Psoas muscle (tissue), 8 donors: ENCODE results near the gene EPHB2. TPM values are rescaled to one million over a fixed set of nuclear protein-coding genes. Genes with fewer than 3 reads are reported as not detected.

Source experiments
- ATAC-seq, 4 donors: fragments of 200-7000 bp; cut with Tn5 transposase; one replicate each; pipeline ENCODE4 v1.9.1; 2020; ENCODE audit warnings: moderate library complexity in 3 of 4, mild to moderate bottlenecking in 2 of 4
- DNase-seq, 2 donors: peaks; one replicate each; pipeline ENCODE4 v3.0.0-alpha.2; 2020
- H3K27ac ChIP-seq: fragments of 200-600 bp; one replicate; pipeline ENCODE4 v1.8.0; 2022
- H3K27me3 ChIP-seq, 3 donors: fragments of 200-600 bp in 1 of 3; one replicate each; pipeline versions ENCODE4 v1.6.1 to v1.8.0; 2013 to 2022; ENCODE audit warnings: low read length in 2 of 3, mild to moderate bottlenecking in 2 of 3, moderate library complexity in 1 of 3; ENCODE audit not compliant: insufficient read depth in 3 of 3
- H3K36me3 ChIP-seq, 2 donors: fragments of 200-600 bp in 1 of 2; one replicate each; pipeline versions ENCODE4 v1.6.1 to v1.8.0; 2013 to 2022; ENCODE audit warnings: low read depth in 1 of 2, mild to moderate bottlenecking in 1 of 2, moderate library complexity in 1 of 2; ENCODE audit not compliant: insufficient read depth in 1 of 2
- H3K4me1 ChIP-seq: fragments of 200-600 bp; one replicate; pipeline ENCODE4 v1.8.0; 2022
- H3K4me3 ChIP-seq: fragments of 200-600 bp; one replicate; pipeline ENCODE4 v1.8.0; 2022; ENCODE audit warnings: mild to moderate bottlenecking
- H3K9me3 ChIP-seq: fragments of 200-600 bp; one replicate; pipeline ENCODE4 v1.8.0; 2022
- CTCF ChIP-seq: fragments of 200-600 bp; IDR thresholded peaks from one replicate; pipeline ENCODE4 v1.8.0; 2022; ENCODE audit warnings: antibody characterized with exemption
- WGBS, 3 donors: extraction: QIAGEN DNeasy Blood & Tissue Kit; methylation state at CpG; one replicate each; pipeline versions ENCODE4 v1.1.6 to v1.1.7; 2013; 5-methylcytosine and 5-hydroxymethylcytosine counted together
- intact Hi-C, 2 donors: fragments of 100-400 bp; cut with DNase I; formaldehyde crosslinking; loops; one replicate each; pipeline versions ENCODE4 v1.11.0 to v1.14.2; 2022
- polyA plus RNA-seq, 3 donors: library from polyadenylated mRNA; stranded (reverse); fragments of 200-250 nt; gene quantifications; one replicate each; pipeline ENCODE4 v1.2.3, GENCODE V29; 2013
- total RNA-seq, 4 donors: library from RNA; stranded (reverse); fragmentation: NEBNext Ultra II Directional in 2 of 4; extraction: Animal tissue kit (Norgen Biotek cat#: 25700) in 2 of 4; gene quantifications; one replicate each; pipeline versions ENCODE4 v1.2.1 to v1.2.4, GENCODE V29; 2021 to 2023
- donor health status: healthy with polysubstance abuse.
- donor health status: DM: no; HTN: no; CAD: no; lungs with moderate emphysema.
- donor health status: Bipolar disorder and iron deficiency.
- donor health status: healthy.
- donor health status: DM: yes; HTN: yes; CAD: no.
- donor health status: DM: no; HTN: no; CAD: no.
- donor health status: DM: no; HTN: no; CAD: no.
- donor health status: DM: yes; HTN: yes; CAD: no.

Gene EPHB2
- total and polyA plus RNA-seq, 7 donors: 0.06 to 2.1 (median 0.48) TPM; not detected in 1

DNA sequence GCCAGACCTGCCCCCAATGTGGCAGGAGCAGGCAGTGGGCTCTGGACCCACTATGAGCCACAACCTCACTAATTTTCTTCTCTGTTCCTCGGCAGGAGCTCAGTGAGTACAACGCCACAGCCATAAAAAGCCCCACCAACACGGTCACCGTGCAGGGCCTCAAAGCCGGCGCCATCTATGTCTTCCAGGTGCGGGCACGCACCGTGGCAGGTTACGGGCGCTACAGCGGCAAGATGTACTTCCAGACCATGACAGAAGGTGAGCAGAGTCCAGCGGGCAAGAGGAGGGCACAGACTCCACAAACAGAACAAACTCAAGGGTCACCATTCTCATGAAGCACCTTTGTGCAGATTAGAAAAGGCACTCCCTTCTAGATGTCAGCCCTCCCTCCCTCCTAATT is 182.2 kb downstream of the EPHB2 start:
- H3K36me3 ChIP-seq: no peaks in the 10 kb centered on the region
- ATAC-seq (no peak), DNase-seq (no peak)
- no peak overlapping the region for H3K4me3 ChIP-seq
- H3K27ac ChIP-seq: no peak overlapping the region
- H3K4me1 ChIP-seq: no peaks in the 10 kb centered on the region
- H3K9me3 ChIP-seq: no peaks in the 10 kb centered on the region
- WGBS, 3 donors: 93 to 96% (median 95%) methylated on average over 13 of the region's 13 CpGs
- intact Hi-C loops: no loop called here
- no peak for TF ChIP-seq CTCF
- H3K27me3 ChIP-seq: peaks cover 0 to 11% (median 0%) of the 10 kb centered on the region in 3 donors

DNA sequence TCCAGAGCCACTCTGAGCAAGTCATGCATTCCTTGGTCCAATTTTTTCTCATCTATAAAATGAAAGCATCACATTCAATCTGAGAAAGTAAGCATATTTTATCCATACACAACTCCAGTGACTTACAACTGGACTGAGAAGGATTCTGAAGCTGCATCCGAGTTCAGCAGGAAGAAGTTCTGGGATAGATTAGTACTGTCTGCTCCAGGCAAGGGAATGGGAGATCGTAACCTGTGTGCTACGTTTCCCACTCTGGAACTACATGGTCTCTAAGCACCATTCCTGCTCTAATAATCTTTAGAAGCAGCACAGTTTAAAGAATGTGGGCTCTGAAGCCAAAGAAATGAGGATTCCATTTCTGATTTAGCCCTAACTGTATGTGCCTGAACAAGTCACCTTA is 182.7 kb downstream of the EPHB2 start:
- WGBS, 3 donors: 65 to 70% (median 65%) methylated on average over 3 of the region's 3 CpGs
- Histone ChIP-seq H3K4me3 (no peak overlapping the region), H3K4me1 (no peaks in the 10 kb centered on the region), H3K36me3 (no peaks in the 10 kb centered on the region), H3K27ac (no peak overlapping the region), H3K27me3 (peaks cover 0 to 11% (median 0%) of the 10 kb centered on the region in 3 donors), H3K9me3 (no peaks in the 10 kb centered on the region)
- DNase-seq (no peak), ATAC-seq (no peak)
- intact Hi-C loops: no loop called here
- no peak for TF ChIP-seq CTCF

GRCh38 chr1:22895357-22895756 is 184.7 kb downstream of the EPHB2 start:
- 46 to 74% (median 54%) methylated on average over 9 of the region's 9 CpGs for WGBS, 3 donors
- Histone ChIP-seq H3K9me3 (no peaks in the 10 kb centered on the region), H3K27ac (no peak overlapping the region), H3K4me1 (no peaks in the 10 kb centered on the region), H3K4me3 (no peak overlapping the region), H3K27me3 (peaks cover 0 to 8% (median 0%) of the 10 kb centered on the region in 3 donors), H3K36me3 (no peaks in the 10 kb centered on the region)
- DNase-seq (no peak), ATAC-seq (no peak)
- intact Hi-C loops: no loop called here
- no peak for TF ChIP-seq CTCF

DNA sequence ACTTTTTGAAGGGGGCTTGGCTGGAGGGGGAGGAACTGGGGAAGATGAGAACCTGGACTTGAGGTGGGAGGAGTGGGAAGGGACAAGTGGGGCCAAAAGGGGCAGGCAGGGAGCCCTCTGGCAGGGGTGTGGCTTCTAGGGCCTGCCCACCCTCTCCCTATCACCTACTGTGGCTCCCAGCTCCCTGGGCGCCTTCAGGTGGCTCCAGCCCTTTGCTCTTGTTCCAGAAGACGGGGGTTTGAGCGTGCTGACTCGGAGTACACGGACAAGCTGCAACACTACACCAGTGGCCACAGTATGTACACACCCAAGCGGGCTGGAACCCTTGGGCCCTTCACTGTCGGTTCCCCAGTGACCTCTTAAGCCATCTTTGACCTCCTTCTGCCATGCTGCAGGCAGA is 185.5 kb downstream of the EPHB2 start:
- DNase-seq (no peak), ATAC-seq (no peak)
- no peak overlapping the region for H3K4me3 ChIP-seq
- 88 to 90% (median 88%) methylated on average over 7 of the region's 7 CpGs for WGBS, 3 donors
- H3K9me3 ChIP-seq: no peaks in the 10 kb centered on the region
- H3K4me1 ChIP-seq: no peaks in the 10 kb centered on the region
- H3K27ac ChIP-seq: no peak overlapping the region
- TF ChIP-seq CTCF: no peak
- H3K36me3 ChIP-seq: no peaks in the 10 kb centered on the region
- intact Hi-C loops: no loop called here
- peaks cover 0 to 11% (median 0%) of the 10 kb centered on the region in 3 donors for H3K27me3 ChIP-seq

- Histone ChIP-seq H3K36me3 (no peaks in the 10 kb centered on the region), H3K4me3 (no peak overlapping the region), H3K4me1 (no peaks in the 10 kb centered on the region), H3K27ac (no peak overlapping the region), H3K9me3 (no peaks in the 10 kb centered on the region), H3K27me3 (peaks cover 0 to 5% (median 0%) of the 10 kb centered on the region in 3 donors)
- WGBS, 3 donors: 46 to 52% (median 48%) methylated on average over 3 of the region's 3 CpGs
- DNase-seq (no peak), ATAC-seq (no peak)
- no peak for TF ChIP-seq CTCF
- intact Hi-C loops: no loop called here
These were observed 189.8 kb downstream of the EPHB2 start for GRCh38 chr1:22900451-22900850.
